Fibroblast of villous mesenchyme (primary cell): Measurements from ENCODE around the gene ADORA1. TPM values are rescaled to one million over a fixed set of nuclear protein-coding genes. Genes with fewer than 3 reads are reported as not detected.
A peak's percentile ranks its signal among the peaks of the same experiment; 100 is the strongest.

Source experiments
- DNase-seq: peaks from one replicate; pipeline ENCODE4 v3.0.0-alpha.2; 2010; ENCODE audit warnings: low read depth
- H3K4me3 ChIP-seq: 2 replicates; pipeline ENCODE4 v1.5.1; 2011; ENCODE audit warnings: low read depth, mild to moderate bottlenecking, low read length
- total RNA-seq: library from RNA; depleted of rRNA; stranded (reverse); fragments of >200 nt; gene quantifications from 2 replicates; pipeline ENCODE4 v1.2.3, GENCODE V29; 2012
- TF ChIP-seq, protein P1 (sequence below): IDR thresholded peaks from 2 replicates; pipeline ENCODE4 v1.5.1; 2012; ENCODE audit warnings: low read depth, mild to moderate bottlenecking, low read length; ENCODE audit not compliant: insufficient read depth

Gene ADORA1
- 8.7 and 14.2 TPM in 2 replicates for total RNA-seq

DNA sequence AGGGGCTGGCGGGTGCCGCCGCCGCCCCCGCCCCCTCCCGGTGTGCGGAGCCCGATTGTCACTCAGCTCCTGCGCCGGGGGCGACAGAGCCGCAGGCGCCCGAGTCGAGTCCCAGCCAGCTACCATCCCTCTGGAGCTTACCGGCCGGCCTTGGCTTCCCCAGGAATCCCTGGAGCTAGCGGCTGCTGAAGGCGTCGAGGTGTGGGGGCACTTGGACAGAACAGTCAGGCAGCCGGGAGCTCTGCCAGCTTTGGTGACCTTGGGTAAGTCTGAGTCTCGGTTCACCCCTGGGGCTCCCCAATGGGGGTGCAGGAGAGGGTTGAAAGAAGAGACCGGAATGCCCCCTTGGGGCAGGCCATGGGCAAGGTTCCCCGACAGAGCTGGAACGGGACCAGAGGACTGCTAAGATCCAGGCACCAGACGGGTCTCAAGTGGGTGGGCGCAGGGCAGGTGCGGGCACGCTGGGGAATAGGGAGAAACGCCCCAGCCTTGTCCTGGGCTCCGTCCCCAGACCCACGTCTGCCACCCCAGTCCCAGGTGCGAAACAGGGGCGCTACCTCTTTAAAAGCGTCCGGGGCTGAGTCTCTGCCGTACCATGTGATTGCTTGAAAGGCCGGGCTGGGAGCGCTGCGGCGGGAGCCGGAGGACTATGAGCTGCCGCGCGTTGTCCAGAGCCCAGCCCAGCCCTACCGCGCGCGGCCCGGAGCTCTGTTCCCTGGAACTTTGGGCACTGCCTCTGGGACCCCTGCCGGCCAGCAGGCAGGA lies at the start of gene ADORA1:
ADORA1 (plus strand) TSS at position 61 of the 765 bp plus-strand sequence. CDS start 1,116 bp downstream, outside the sequence.
- TF ChIP-seq, protein P1, sequence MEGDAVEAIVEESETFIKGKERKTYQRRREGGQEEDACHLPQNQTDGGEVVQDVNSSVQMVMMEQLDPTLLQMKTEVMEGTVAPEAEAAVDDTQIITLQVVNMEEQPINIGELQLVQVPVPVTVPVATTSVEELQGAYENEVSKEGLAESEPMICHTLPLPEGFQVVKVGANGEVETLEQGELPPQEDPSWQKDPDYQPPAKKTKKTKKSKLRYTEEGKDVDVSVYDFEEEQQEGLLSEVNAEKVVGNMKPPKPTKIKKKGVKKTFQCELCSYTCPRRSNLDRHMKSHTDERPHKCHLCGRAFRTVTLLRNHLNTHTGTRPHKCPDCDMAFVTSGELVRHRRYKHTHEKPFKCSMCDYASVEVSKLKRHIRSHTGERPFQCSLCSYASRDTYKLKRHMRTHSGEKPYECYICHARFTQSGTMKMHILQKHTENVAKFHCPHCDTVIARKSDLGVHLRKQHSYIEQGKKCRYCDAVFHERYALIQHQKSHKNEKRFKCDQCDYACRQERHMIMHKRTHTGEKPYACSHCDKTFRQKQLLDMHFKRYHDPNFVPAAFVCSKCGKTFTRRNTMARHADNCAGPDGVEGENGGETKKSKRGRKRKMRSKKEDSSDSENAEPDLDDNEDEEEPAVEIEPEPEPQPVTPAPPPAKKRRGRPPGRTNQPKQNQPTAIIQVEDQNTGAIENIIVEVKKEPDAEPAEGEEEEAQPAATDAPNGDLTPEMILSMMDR: peak; percentile 3
- DNase-seq: peak; percentile 53

DNA sequence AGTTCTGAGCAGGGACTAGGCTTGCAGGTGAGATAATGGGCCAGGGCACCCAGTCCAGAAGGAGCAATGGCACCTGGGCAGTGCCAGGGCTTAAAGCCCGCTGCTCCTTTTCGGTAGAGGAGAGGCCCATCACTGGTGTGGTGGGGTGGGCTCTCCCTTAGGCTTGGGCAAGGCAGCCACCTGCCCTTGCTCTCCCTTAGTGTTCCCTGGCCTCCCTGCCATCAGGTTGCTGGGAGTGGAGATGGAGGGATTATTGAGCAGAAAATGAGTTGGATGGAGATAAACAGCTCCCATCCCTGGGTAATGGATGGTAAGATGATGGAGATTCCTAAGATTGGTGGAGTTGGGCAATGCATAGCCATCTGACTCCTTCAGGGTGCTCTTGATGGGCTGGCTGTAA lies 49.6 kb upstream of the ADORA1 start:
- TF ChIP-seq, protein P1: no peak
- no peak for DNase-seq
- H3K4me3 ChIP-seq: no peak overlapping the region

More for the DNA sequence above, at the start of gene ADORA1:
- peak within 1 kb of the TSS; percentile 63 for H3K4me3 ChIP-seq

DNA sequence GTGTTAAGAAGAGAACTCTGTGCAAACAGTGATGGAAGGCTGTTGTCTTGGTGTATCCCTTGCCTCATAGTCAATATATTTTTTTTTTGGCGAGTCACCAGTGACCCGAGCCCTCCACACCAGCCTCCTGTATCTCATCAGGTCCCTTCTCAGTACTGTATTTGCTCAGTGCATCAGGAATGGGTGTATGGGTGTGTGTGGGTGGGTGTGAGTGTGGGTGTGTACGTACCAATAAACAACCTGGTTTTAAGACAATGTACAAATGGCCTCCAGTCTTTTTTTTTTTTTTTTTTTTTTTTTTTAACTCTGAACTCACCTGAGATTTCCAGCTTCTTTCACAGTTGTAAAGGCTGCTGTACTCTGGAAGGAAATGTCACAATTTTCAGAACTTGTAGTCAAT lies 49.0 kb upstream of the ADORA1 start:
- TF ChIP-seq, protein P1: no peak
- no peak for DNase-seq
- no peak overlapping the region for H3K4me3 ChIP-seq

DNA sequence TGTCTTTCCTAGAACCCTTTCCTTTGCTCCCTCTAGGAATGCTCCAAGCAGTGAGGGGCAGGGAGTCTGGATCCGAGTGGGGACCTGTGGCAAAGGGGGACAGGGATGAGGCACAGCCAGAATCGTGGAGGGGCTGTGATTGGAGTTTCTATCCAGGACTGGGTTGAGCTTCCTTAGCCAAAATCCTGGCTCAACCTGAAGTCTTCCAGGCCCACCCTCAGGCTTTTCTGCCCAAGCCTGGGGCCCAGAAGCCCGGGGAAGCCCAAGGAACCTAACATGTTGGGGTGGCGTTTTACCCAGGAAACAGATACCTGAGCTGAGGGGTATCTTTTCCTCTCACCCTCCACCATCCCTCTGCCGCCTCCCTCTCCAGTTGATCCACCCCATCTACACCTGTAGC lies 47.1 kb upstream of the ADORA1 start:
- DNase-seq: no peak
- TF ChIP-seq, protein P1: no peak
- no peak overlapping the region for H3K4me3 ChIP-seq

DNA sequence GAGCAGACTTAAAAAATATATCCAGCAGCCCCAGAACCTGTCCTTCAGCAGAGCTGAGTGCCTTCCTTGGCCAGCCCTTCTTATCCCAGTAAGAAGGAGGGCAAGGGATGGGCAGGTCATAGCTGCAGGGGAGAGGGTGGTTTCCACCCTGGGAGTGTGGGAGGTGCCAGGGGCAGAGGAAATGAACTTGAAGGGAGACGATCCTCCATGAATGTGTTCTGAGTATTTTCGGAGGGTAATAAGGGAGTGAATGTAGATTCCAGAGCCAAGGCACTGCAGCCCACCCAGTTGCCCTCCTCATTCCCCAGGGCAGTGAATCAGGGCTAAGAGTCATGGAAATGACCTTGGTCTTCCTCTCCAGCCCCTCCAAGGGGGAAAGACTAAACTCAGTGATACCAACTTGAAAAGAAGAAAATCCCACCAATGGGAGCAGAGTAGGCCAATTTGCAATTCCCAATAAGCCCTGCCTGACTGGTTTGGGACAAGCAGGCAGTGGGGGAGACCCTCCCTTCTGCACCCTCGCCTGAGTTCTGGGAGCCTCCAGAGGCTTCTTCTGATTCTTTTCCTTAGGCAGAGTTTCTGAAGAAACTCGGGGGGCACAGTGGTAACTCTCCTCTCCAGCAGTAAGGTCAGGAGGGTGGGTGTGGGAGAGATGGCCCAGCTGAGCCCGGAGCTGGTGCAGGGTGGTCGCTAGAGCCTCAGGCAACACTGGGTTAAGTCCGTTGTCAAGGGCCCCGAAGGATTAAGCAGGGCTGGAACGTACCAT lies 45.9 kb upstream of the ADORA1 start:
- TF ChIP-seq, protein P1: no peak

DNA sequence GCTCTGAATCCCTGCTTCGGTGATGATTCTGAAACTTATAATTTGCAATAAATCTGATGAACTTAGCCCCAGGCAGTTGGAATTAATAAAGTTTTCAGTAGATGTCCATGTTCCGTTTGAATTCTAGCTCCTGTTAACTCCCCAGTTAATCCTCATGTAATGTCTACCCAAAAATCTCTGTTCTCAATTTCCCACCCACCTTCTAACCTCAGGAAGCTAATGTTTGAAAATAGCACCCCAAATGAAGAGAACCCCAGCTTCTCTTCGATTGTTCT lies 45.4 kb upstream of the ADORA1 start:
- no peak for DNase-seq
- TF ChIP-seq, protein P1: no peak
- H3K4me3 ChIP-seq: no peak overlapping the region

More for the DNA sequence above, 45.9 kb upstream of the ADORA1 start:
- no peak for DNase-seq
- H3K4me3 ChIP-seq: no peak overlapping the region
